HepG2 (cell line): ENCODE measurements around the gene GRIK3. TPM values are rescaled to one million over a fixed set of nuclear protein-coding genes. Genes with fewer than 3 reads are reported as not detected.
A peak's percentile ranks its signal among the peaks of the same experiment; 100 is the strongest.

Experiments used
- ATAC-seq: fragments of 200-7000 bp; cut with Tn5 transposase; 3 replicates; pipeline ENCODE4 v1.9.1; 2020; ENCODE audit warnings: mild to moderate bottlenecking, moderate library complexity
- BruUV-seq: library from RNA; stranded (reverse); fragments of 400-500 nt; replicated peaks from 2 replicates; lab custom pipeline; 2021; lab: Mats Ljungman, UMichigan
- CTCF ChIA-PET: fragments of 300-600 bp; formaldehyde crosslinking; extraction: SDS; loops from one replicate; lab custom pipeline; 2021; ENCODE audit warnings: low total read pairs, inconsistent platforms, low intra/inter-chr PET ratio; lab: Yijun Ruan, JAX
- POLR2A ChIA-PET: fragments of 350-600 bp; sonication (Branson Sonifier 250); formaldehyde crosslinking; loops from one replicate; lab custom pipeline; 2020; ENCODE audit warnings: antibody characterized with exemption, inconsistent platforms; lab: Yijun Ruan, JAX
- DNase-seq: peaks from one replicate; pipeline ENCODE4 v3.0.0-alpha.2; 2015; ENCODE audit warnings: low spot score
- FAIRE-seq: peaks from 3 replicates; lab custom pipeline; 2011; peaks lifted over from hg19 to GRCh38; lab: Jason Lieb, UNC
- H2AFZ ChIP-seq: one replicate; pipeline ENCODE4 v1.6.1; 2011; ENCODE audit warnings: low read length, inconsistent platforms
- H3K27ac ChIP-seq: fragments of 300-600 bp; 3 replicates; pipeline ENCODE4 v1.8.0; 2011; ENCODE audit warnings: mixed run types, mild to moderate bottlenecking, mixed read lengths, low read length, inconsistent platforms; ENCODE audit not compliant: insufficient read depth; ENCODE audit errors: extremely low read length
- H3K27me3 ChIP-seq, 2 experiments: fragments of 200-600 bp in 1 of 2; 2 replicates in 1 of 2; 3 replicates in 1 of 2; pipeline versions ENCODE4 v1.6.0 to v1.8.0; 2011; ENCODE audit warnings: low read length in 2 of 2, mild to moderate bottlenecking in 2 of 2, moderate library complexity in 2 of 2, inconsistent platforms in 1 of 2; ENCODE audit not compliant: insufficient read depth in 2 of 2, control insufficient read depth in 1 of 2
- H3K36me3 ChIP-seq, 2 experiments: fragments of 200-600 bp in 1 of 2; replicated peaks in 1 of 2; 2 replicates in 1 of 2; 3 replicates in 1 of 2; pipeline versions ENCODE4 v1.5.1 to v1.8.0; 2011; ENCODE audit warnings: low read length in 2 of 2, inconsistent platforms in 1 of 2; ENCODE audit not compliant: insufficient read depth in 2 of 2, control insufficient read depth in 1 of 2
- H3K4me1 ChIP-seq: 2 replicates; pipeline ENCODE4 v1.5.1; 2012; ENCODE audit warnings: low read length, inconsistent platforms; ENCODE audit not compliant: insufficient read depth
- H3K4me2 ChIP-seq: 2 replicates; pipeline ENCODE4 v1.6.0; 2011; ENCODE audit warnings: low read depth, low read length, inconsistent platforms
- H3K4me3 ChIP-seq, 3 experiments: fragments of 200-600 bp in 1 of 3; sonication (generic), shearing (Covaris generic) in 1 of 3; replicated peaks in 1 of 3; 2 replicates each; pipeline ENCODE4 v1.5.1; 2011 to 2016; ENCODE audit warnings: low read length in 3 of 3, inconsistent platforms in 2 of 3, low read depth in 2 of 3, mild to moderate bottlenecking in 2 of 3, control low read depth in 1 of 3, mixed read lengths in 1 of 3; ENCODE audit not compliant: insufficient read depth in 1 of 3
- H3K79me2 ChIP-seq: one replicate; pipeline ENCODE4 v1.6.1; 2011; ENCODE audit warnings: low read length, inconsistent platforms; ENCODE audit not compliant: insufficient read depth
- H3K9ac ChIP-seq: 2 replicates; pipeline ENCODE4 v1.6.0; 2011; ENCODE audit warnings: mild to moderate bottlenecking, low read depth, low read length, inconsistent platforms; ENCODE audit not compliant: insufficient read depth
- H3K9me3 ChIP-seq: 2 replicates; pipeline ENCODE4 v1.5.1; 2012; ENCODE audit warnings: mild to moderate bottlenecking, low read length
- H4K20me1 ChIP-seq: 2 replicates; pipeline ENCODE4 v1.6.0; 2011; ENCODE audit warnings: inconsistent platforms, mild to moderate bottlenecking, low read length, moderate library complexity; ENCODE audit not compliant: insufficient read depth
- AGO2 ChIP-seq: fragments of 200-400 bp; formaldehyde crosslinking; optimal IDR thresholded peaks from 2 replicates; pipeline ENCODE3; 2017; ENCODE audit warnings: mild to moderate bottlenecking, low read depth, low read length, moderate library complexity
- DNMT1 ChIP-seq: sonication (generic); formaldehyde crosslinking; IDR thresholded peaks from 2 replicates; pipeline ENCODE4 v1.5.1; 2020; ENCODE audit warnings: mild to moderate bottlenecking, missing genetic modification reagents
- POLR2AphosphoS2 ChIP-seq: IDR thresholded peaks from 2 replicates; pipeline ENCODE4 v1.6.1; 2011; ENCODE audit warnings: low read depth, low read length, improper control_type of control experiment
- ZNF335 ChIP-seq: sonication (generic); formaldehyde crosslinking; IDR thresholded peaks from 2 replicates; pipeline ENCODE4 v1.4.0; 2020; ENCODE audit warnings: missing genetic modification reagents
- ZNF431 ChIP-seq: sonication (generic); formaldehyde crosslinking; IDR thresholded peaks from 2 replicates; pipeline ENCODE4 v1.9.0; 2022; ENCODE audit warnings: missing genetic modification reagents, low read depth, mild to moderate bottlenecking, borderline replicate concordance
- ZNF432 ChIP-seq: sonication (generic); formaldehyde crosslinking; IDR thresholded peaks from 2 replicates; pipeline ENCODE4 v1.5.0; 2020; ENCODE audit warnings: missing genetic modification reagents, mild to moderate bottlenecking, borderline replicate concordance
- ZNF44 ChIP-seq: sonication (generic); formaldehyde crosslinking; IDR thresholded peaks from 2 replicates; pipeline ENCODE4 v1.5.1; 2020; ENCODE audit warnings: mild to moderate bottlenecking, missing genetic modification reagents
- WGBS: methylation state at CpG from one replicate; pipeline ENCODE4 v1.1.6; 2017; ENCODE audit warnings: low lambda C conversion rate; 5-methylcytosine and 5-hydroxymethylcytosine counted together
- in situ Hi-C: cut with HindIII; loops from 2 replicates; pipeline ENCODE4 v1.10.0; 2017; ENCODE audit warnings: low pct_unique_long_range_greater_than_20kb; ENCODE audit not compliant: extremely low pct_ligation_motif_present
- intact Hi-C: fragments of 100-400 bp; cut with micrococcal nuclease; formaldehyde crosslinking; loops from one replicate; pipeline ENCODE4 v1.10.0; 2022; ENCODE audit not compliant: unreplicated experiment
- polyA plus RNA-seq, 8 experiments: library from polyadenylated mRNA; depleted of rRNA in 3 of 8; stranded (reverse) in 7 of 8; unstranded in 1 of 8; fragments of >200 nt; fragmentation: Illumina TruSeq in 4 of 8; extraction: Trizol in 4 of 8; gene quantifications; 2 replicates each; pipeline versions ENCODE4 v1.2.1 to v1.2.3, GENCODE V29; 2011 to 2016; ENCODE audit warnings: low read depth in 4 of 8, missing spikeins in 1 of 8, mixed read lengths in 1 of 8; ENCODE audit not compliant: insufficient read depth in 1 of 8
- total RNA-seq, 5 experiments: library from RNA; depleted of rRNA; stranded (reverse); fragments of >200 nt; fragmentation: Illumina TruSeq; extraction: Trizol; gene quantifications; 2 replicates each; pipeline ENCODE4 v1.2.3, GENCODE V29; 2016; ENCODE audit warnings: low read depth in 1 of 5
- TF ChIP-seq, protein P1 (sequence below), 2 experiments: IDR thresholded peaks; 2 replicates each; pipeline ENCODE4 v1.6.1; 2011 to 2012; ENCODE audit warnings: low read length in 2 of 2, borderline replicate concordance in 1 of 2, low read depth in 1 of 2, mild to moderate bottlenecking in 1 of 2, moderate library complexity in 1 of 2
- TF ChIP-seq, protein P2 (sequence below): sonication (generic); formaldehyde crosslinking; IDR thresholded peaks from 2 replicates; pipeline ENCODE4 v1.5.0; 2020; ENCODE audit warnings: missing genetic modification reagents, mild to moderate bottlenecking, borderline replicate concordance
- TF ChIP-seq, protein P3 (sequence below): sonication (generic); formaldehyde crosslinking; IDR thresholded peaks from 2 replicates; pipeline ENCODE4 v1.8.0; 2022; ENCODE audit warnings: mild to moderate bottlenecking, missing genetic modification reagents; ENCODE audit not compliant: insufficient replicate concordance

The GRIK3 gene
- total and polyA plus RNA-seq, 2 of the 13 experiments (the other 11 are each of a cell fraction or from before 2014, with no cell fraction given), result not detected

- no peak overlapping the region for H3K4me2 ChIP-seq
- H2AFZ ChIP-seq, result no peak overlapping the region
- no peaks in the 10 kb centered on the region for H3K4me1 ChIP-seq
- H3K27ac ChIP-seq, result no peak overlapping the region
- ChIA-PET POLR2A (no interaction called here), CTCF (no interaction called here)
- WGBS, result 4% methylated on average over 9 of the region's 9 CpGs
- no peaks in the 10 kb centered on the region for H3K36me3 ChIP-seq
- peaks cover 9 to 39% of the 10 kb centered on the region in 2 experiments; a peak in 4 of 5 replicates for H3K27me3 ChIP-seq
- intact Hi-C loops (no loop called here), in situ Hi-C loops (no loop called here)
- DNase-seq, result no peak
- no peak for FAIRE-seq
- no TSS peak for BruUV-seq
- no peaks in the 10 kb centered on the region for H3K79me2 ChIP-seq
- H3K4me3 ChIP-seq, result no peak overlapping the region
- no peak for ATAC-seq
- no peaks in the 10 kb centered on the region for H3K9me3 ChIP-seq
- H3K9ac ChIP-seq, result no peak overlapping the region
- no peak for TF ChIP-seq ZNF431
- TF ChIP-seq, protein P1, sequence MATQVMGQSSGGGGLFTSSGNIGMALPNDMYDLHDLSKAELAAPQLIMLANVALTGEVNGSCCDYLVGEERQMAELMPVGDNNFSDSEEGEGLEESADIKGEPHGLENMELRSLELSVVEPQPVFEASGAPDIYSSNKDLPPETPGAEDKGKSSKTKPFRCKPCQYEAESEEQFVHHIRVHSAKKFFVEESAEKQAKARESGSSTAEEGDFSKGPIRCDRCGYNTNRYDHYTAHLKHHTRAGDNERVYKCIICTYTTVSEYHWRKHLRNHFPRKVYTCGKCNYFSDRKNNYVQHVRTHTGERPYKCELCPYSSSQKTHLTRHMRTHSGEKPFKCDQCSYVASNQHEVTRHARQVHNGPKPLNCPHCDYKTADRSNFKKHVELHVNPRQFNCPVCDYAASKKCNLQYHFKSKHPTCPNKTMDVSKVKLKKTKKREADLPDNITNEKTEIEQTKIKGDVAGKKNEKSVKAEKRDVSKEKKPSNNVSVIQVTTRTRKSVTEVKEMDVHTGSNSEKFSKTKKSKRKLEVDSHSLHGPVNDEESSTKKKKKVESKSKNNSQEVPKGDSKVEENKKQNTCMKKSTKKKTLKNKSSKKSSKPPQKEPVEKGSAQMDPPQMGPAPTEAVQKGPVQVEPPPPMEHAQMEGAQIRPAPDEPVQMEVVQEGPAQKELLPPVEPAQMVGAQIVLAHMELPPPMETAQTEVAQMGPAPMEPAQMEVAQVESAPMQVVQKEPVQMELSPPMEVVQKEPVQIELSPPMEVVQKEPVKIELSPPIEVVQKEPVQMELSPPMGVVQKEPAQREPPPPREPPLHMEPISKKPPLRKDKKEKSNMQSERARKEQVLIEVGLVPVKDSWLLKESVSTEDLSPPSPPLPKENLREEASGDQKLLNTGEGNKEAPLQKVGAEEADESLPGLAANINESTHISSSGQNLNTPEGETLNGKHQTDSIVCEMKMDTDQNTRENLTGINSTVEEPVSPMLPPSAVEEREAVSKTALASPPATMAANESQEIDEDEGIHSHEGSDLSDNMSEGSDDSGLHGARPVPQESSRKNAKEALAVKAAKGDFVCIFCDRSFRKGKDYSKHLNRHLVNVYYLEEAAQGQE (IDR thresholded peaks at IDR 0.05; ENCODE audit: borderline replicate concordance in 1 of 2, low read depth in 1 of 2, low read length in 2 of 2), result 0 out of 4 replicates have a peak, but pooled peaks of 1 of the 2 experiments have one; percentile 39
- TF ChIP-seq, all 625 proteins: peak for 1
- no peaks in the 10 kb centered on the region for H4K20me1 ChIP-seq
These were observed 230.3 kb downstream of the GRIK3 start for GRCh38 chr1:36803868-36804570.

GRCh38 chr1:36802018-36802417, 232.3 kb downstream of the GRIK3 start:
- H3K36me3 ChIP-seq, result no peaks in the 10 kb centered on the region
- no peak overlapping the region for H3K4me3 ChIP-seq
- peaks cover 10 to 38% of the 10 kb centered on the region in 2 experiments; a peak in 4 of 5 replicates for H3K27me3 ChIP-seq
- no peaks in the 10 kb centered on the region for H3K79me2 ChIP-seq
- H3K9me3 ChIP-seq, result no peaks in the 10 kb centered on the region
- BruUV-seq, result no TSS peak
- WGBS, result 0% methylated on average over 5 of the region's 8 CpGs
- FAIRE-seq (no peak), ATAC-seq (no peak), DNase-seq (no peak)
- no peak overlapping the region for H2AFZ ChIP-seq
- no peak overlapping the region for H3K9ac ChIP-seq
- POLR2A ChIA-PET, result no interaction called here
- H3K4me1 ChIP-seq, result no peaks in the 10 kb centered on the region
- CTCF ChIA-PET, result no interaction called here
- no peak overlapping the region for H3K27ac ChIP-seq
- in situ Hi-C loops, result no loop called here
- no peak overlapping the region for H3K4me2 ChIP-seq
- H4K20me1 ChIP-seq, result no peaks in the 10 kb centered on the region
- intact Hi-C loops, result no loop called here
- TF ChIP-seq, protein P2, sequence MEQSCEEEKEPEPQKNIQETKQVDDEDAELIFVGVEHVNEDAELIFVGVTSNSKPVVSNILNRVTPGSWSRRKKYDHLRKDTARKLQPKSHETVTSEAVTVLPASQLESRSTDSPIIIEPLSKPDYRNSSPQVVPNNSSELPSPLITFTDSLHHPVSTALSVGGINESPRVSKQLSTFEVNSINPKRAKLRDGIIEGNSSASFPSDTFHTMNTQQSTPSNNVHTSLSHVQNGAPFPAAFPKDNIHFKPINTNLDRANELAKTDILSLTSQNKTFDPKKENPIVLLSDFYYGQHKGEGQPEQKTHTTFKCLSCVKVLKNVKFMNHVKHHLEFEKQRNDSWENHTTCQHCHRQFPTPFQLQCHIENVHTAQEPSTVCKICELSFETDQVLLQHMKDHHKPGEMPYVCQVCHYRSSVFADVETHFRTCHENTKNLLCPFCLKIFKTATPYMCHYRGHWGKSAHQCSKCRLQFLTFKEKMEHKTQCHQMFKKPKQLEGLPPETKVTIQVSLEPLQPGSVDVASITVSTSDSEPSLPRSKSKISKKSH (CRISPR knock-in tag), result no peak
- TF ChIP-seq ZNF335 (CRISPR knock-in tag) (no peak), AGO2 (no peak), DNMT1 (CRISPR knock-in tag) (no peak), POLR2AphosphoS2 (no peak), ZNF44 (no peak), ZNF432 (CRISPR knock-in tag) (no peak)
- TF ChIP-seq, protein P3, sequence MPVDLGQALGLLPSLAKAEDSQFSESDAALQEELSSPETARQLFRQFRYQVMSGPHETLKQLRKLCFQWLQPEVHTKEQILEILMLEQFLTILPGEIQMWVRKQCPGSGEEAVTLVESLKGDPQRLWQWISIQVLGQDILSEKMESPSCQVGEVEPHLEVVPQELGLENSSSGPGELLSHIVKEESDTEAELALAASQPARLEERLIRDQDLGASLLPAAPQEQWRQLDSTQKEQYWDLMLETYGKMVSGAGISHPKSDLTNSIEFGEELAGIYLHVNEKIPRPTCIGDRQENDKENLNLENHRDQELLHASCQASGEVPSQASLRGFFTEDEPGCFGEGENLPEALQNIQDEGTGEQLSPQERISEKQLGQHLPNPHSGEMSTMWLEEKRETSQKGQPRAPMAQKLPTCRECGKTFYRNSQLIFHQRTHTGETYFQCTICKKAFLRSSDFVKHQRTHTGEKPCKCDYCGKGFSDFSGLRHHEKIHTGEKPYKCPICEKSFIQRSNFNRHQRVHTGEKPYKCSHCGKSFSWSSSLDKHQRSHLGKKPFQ (CRISPR knock-in tag), result no peak
